PC-3 (cell line): ENCODE data around the gene ZNF14.

Experiments used
- EZH2 ChIP-seq: fragments of 300-600 bp; sonication (generic); IDR thresholded peaks from one replicate; pipeline ENCODE4 v1.6.1; 2017; ENCODE audit warnings: antibody characterized with exemption, mild to moderate bottlenecking, low read length; ENCODE audit not compliant: unreplicated experiment
- EZH2phosphoT487 ChIP-seq: fragments of 300-600 bp; sonication (generic); IDR thresholded peaks from 2 replicates; pipeline ENCODE4 v1.6.1; 2018; ENCODE audit warnings: mild to moderate bottlenecking, antibody characterized with exemption, low read length, borderline replicate concordance
- TF ChIP-seq, protein P1 (sequence below): fragments of 300-600 bp; sonication (generic); conservative IDR thresholded peaks from 2 replicates; pipeline ENCODE4 v1.5.1; 2017; ENCODE audit warnings: antibody characterized with exemption, low read depth, mild to moderate bottlenecking, low read length

GRCh38 chr19:19663256-19664120 lies 69.4 kb downstream of the ZNF14 start, which contains the start of gene ATP13A1:
- TF ChIP-seq, protein P1, sequence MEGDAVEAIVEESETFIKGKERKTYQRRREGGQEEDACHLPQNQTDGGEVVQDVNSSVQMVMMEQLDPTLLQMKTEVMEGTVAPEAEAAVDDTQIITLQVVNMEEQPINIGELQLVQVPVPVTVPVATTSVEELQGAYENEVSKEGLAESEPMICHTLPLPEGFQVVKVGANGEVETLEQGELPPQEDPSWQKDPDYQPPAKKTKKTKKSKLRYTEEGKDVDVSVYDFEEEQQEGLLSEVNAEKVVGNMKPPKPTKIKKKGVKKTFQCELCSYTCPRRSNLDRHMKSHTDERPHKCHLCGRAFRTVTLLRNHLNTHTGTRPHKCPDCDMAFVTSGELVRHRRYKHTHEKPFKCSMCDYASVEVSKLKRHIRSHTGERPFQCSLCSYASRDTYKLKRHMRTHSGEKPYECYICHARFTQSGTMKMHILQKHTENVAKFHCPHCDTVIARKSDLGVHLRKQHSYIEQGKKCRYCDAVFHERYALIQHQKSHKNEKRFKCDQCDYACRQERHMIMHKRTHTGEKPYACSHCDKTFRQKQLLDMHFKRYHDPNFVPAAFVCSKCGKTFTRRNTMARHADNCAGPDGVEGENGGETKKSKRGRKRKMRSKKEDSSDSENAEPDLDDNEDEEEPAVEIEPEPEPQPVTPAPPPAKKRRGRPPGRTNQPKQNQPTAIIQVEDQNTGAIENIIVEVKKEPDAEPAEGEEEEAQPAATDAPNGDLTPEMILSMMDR, result no peak
- no peak for TF ChIP-seq EZH2
- TF ChIP-seq EZH2phosphoT487, result no peak
